GM19239 (cell line): Measurements from ENCODE around the gene FGD3.
"Not testable (repeated sequence)": the region's sequence is repeated elsewhere in the genome, so short reads cannot be mapped to it uniquely, and the experiment has no call there.

ENCODE experiments used
- DNase-seq: peaks from one replicate; pipeline ENCODE4 v3.0.0; 2011; ENCODE audit warnings: low spot score; ENCODE audit not compliant: insufficient read length
- FAIRE-seq: peaks from 2 replicates; lab custom pipeline; 2011; peaks lifted over from hg19 to GRCh38; lab: Jason Lieb, UNC

Gene FGD3, protein sequence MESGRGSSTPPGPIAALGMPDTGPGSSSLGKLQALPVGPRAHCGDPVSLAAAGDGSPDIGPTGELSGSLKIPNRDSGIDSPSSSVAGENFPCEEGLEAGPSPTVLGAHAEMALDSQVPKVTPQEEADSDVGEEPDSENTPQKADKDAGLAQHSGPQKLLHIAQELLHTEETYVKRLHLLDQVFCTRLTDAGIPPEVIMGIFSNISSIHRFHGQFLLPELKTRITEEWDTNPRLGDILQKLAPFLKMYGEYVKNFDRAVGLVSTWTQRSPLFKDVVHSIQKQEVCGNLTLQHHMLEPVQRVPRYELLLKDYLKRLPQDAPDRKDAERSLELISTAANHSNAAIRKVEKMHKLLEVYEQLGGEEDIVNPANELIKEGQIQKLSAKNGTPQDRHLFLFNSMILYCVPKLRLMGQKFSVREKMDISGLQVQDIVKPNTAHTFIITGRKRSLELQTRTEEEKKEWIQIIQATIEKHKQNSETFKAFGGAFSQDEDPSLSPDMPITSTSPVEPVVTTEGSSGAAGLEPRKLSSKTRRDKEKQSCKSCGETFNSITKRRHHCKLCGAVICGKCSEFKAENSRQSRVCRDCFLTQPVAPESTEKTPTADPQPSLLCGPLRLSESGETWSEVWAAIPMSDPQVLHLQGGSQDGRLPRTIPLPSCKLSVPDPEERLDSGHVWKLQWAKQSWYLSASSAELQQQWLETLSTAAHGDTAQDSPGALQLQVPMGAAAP

DNA sequence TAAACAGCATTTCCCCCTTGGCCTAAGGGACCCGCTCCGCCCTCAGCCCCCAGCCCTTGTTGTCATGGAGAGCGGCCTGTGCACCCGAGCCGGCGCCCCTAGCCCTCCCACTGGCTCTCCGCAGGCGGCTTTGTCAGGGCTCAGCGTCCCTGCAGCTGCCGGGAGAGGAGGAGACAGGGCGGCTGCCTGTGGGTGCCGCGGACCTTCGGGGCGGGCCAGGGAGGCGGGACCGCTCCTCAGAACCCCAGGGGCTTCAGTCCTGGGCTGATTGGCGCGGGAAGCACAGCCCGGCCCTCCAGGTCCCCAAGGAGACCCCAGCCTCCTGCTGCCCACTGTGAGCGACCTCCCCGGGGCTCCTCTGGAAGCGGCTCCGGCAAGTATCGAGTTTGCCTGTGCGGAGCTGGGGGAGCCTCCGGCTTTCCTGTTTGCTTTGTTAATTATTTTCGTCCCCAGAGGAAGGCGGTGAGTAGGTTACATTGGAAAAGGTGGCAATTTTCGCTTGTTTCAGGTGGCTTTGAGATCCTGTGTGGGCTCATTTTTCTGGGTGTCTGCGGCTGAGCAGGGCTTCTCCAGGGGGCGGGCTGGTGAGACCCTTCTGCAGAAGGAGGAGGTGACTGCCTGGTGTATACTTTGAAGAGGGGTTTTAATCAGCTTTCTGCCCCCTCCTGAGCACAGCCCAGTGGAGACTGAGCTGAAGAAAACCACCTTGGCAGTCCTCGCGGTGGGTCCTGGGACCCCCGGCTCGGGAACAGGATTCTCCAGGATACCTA, at the start of gene FGD3:
FGD3 (plus strand) TSS at position 256 of the 770 bp plus-strand sequence. CDS start 28,734 bp downstream, outside the sequence.
- FAIRE-seq = no peak
- DNase-seq = no peak

DNA sequence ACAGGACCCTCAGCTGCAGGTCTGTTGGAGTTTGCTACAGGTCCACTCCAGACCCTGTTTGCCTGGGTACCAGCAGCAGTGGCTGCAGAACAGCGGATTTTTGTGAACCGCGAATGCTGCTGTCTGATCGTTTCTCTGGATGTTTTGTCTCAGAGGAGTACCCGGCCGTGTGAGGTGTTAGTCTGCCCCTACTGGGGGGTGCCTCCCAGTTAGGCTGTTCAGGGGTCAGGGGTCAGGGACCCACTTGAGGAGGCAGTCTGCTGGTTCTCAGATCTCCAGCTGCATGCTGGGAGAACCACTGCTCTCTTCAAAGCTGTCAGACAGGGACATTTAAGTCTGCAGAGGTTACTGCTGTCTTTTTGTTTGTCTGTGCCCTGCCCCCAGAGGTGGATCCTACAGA, 42.2 kb upstream of the FGD3 start:
- not testable (repeated sequence) for DNase-seq, FAIRE-seq

GRCh38 chr9:92911511-92912475, 35.5 kb upstream of the FGD3 start:
- FAIRE-seq (no peak), DNase-seq (no peak)

DNA sequence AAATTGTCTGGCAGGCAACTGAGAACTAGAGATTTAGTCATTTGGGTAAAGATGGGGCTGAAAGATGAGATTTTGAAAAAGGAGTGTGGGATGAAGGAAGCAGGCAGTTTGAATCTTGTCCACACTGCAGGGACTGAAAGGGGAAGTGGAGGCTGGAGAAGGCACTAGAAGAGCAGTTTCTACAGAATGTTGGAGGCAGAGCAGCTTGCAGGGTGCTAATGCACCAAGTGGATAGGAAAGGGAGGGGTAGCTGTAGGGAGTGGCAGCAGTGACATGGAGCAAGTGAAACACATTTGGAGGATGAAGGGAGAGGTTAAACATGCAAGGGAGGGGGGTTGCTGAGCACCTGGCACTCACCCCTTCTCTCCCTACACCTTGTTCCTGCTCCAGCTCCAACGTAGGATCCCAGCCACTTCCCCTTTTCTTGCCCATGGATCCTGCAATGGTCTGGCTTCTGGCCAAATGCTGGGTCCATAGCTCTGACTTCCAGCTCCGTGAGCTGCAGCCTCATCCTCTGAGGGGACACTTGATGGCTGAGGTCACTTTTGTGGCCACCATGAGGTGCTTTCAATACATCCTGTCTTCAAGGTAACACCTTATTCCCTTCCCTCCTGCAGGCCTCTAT, 30.0 kb upstream of the FGD3 start:
- DNase-seq = no peak
- no peak for FAIRE-seq

GRCh38 chr9:92920437-92920836, 26.9 kb upstream of the FGD3 start:
- FAIRE-seq (no peak), DNase-seq (no peak)

DNA sequence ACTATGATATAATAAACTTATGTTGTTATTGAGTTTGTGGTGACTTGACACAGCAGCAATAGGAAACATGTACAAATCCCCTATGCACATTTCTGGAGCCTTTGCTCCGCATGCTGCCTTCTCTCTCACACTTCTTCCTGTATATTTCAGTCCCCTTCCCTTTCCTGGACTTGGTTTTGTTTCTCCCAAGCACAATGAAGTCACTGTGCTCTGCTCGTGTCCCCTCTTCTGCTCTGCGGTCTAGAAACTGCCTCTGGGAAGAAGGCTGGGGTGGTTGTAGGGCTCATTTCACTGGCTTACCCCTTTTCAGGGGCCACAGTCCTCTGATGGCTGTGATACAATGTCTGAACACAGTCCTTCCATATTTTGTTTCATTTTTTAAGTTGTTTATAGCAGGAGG, 15.7 kb upstream of the FGD3 start:
- no peak for DNase-seq
- no peak for FAIRE-seq

- FAIRE-seq = no peak
- no peak for DNase-seq
Observed at GRCh38 chr9:92934321-92934720, 13.0 kb upstream of the FGD3 start.

DNA sequence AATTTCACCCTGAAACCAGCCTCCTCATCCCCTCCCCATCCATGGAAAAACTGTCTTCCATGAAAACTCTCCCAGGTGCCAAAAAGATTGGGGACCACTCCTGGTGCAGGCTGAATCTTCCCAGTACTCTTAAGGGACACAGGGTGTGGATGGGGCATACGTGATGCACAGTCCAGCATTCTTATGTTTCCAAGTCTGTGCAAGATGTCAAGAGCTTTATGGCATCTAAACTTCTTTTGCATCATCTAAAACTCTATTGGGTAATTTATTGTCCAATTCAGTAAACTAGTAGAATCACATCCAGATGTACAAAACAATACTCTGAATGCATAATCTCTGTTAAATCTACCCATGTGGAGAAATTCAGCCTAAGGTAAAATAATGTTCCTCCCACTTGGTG, 9.3 kb upstream of the FGD3 start:
- DNase-seq = no peak
- no peak for FAIRE-seq

DNA sequence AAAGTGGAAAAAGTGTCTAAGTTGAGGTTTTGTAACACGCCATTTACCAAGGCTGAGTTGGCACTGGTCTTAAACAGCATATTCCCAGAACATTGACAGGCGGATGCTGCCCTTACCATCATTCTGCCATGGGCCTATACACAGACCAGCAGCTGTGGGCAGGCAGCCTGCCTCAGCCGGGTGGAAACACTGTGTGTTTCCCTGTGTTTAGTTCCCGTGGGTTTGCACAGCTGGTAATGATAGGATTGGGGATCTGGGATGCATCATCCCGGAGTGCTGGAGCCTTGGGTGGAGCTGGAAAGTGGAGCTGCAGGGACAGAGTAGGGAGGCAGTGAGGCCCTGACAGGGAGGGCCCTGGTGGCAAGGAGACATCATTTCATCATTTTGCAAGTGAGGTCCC, 5.5 kb upstream of the FGD3 start:
- no peak for DNase-seq
- FAIRE-seq = no peak

GRCh38 chr9:92942688-92943616, 4.4 kb upstream of the FGD3 start:
- DNase-seq (no peak), FAIRE-seq (no peak)

GRCh38 chr9:92944921-92945320, 2.4 kb upstream of the FGD3 start:
- FAIRE-seq (no peak), DNase-seq (no peak)

- no peak for FAIRE-seq
- DNase-seq = no peak
Observed at GRCh38 chr9:92945796-92946195, 1.5 kb upstream of the FGD3 start.

DNA sequence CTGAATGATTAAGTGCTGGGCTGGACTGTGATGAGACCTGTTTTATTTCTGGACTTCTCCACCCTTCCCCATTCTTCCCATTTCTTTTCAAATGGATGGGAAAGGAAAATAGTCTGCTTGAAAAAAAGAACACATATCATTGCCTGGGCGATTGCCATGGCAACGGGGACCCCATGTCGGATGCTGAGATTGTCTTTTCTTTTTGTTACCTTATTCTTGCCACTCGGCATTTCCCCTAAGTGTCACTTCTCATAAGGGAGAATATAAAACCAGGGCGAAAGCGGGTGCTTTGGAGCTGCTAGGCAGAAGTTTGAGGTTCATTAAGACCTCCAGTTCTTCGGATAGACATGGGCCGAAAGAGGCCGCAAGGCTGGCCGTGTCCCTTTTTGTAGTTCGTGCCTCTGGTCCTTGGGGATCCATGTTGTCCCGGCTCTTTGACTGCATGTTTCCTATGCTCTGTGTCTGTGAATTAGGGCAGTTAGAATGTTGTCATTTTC, 763 bp downstream of the FGD3 start:
- DNase-seq = no peak

GRCh38 chr9:92948632-92949031, 1.3 kb downstream of the FGD3 start:
- no peak for DNase-seq
- no peak for FAIRE-seq

More for the DNA sequence above, 763 bp downstream of the FGD3 start:
- FAIRE-seq = no peak

- FAIRE-seq = no peak
- no peak for DNase-seq
Observed at GRCh38 chr9:92949266-92949982, 2.1 kb downstream of the FGD3 start.

GRCh38 chr9:92950359-92950955, 3.1 kb downstream of the FGD3 start:
- FAIRE-seq (no peak), DNase-seq (no peak)
